K562 (cell line): Measurements from ENCODE around the gene ARSD.

ENCODE experiments used
- GTF2F1 ChIP-seq: IDR thresholded peaks from 2 replicates; pipeline ENCODE4 v1.6.1; 2011; ENCODE audit warnings: low read depth, low read length, improper control_type of control experiment
- IRF2 ChIP-seq: sonication (generic); formaldehyde crosslinking; IDR thresholded peaks from 2 replicates; pipeline ENCODE4 v1.8.1; 2022; ENCODE audit warnings: mild to moderate bottlenecking, missing genetic modification reagents
- NFYB ChIP-seq: IDR thresholded peaks from 2 replicates; pipeline ENCODE4 v1.6.1; 2011; ENCODE audit warnings: mild to moderate bottlenecking, moderate library complexity; ENCODE audit not compliant: insufficient read length; ENCODE audit errors: extremely low read depth
- POLR2A ChIP-seq: fragments of 450-650 bp; conservative IDR thresholded peaks from 2 replicates; pipeline ENCODE4 v1.6.1; 2016
- RNF2 ChIP-seq: sonication (generic); IDR thresholded peaks from 2 replicates; pipeline ENCODE4 v1.6.1; 2016
- TAF9B ChIP-seq: fragments of 450-650 bp; IDR thresholded peaks from 2 replicates; pipeline ENCODE4 v1.6.1; 2018; ENCODE audit warnings: mild to moderate bottlenecking; ENCODE audit not compliant: partially characterized antibody
- TFAM ChIP-seq: fragments of 250-450 bp; sonication (Bioruptor Pico); conservative IDR thresholded peaks from 2 replicates; pipeline ENCODE4 v1.5.0; 2021; ENCODE audit warnings: mild to moderate bottlenecking, moderate library complexity

- TF ChIP-seq TAF9B: no peak
- TF ChIP-seq POLR2A: no peak
- no peak for TF ChIP-seq RNF2
- TF ChIP-seq IRF2 (CRISPR knock-in tag): no peak
- TF ChIP-seq NFYB: no peak
- no peak for TF ChIP-seq TFAM (CRISPR knock-in tag)
- no peak for TF ChIP-seq GTF2F1
Measured at GRCh38 chrX:2903366-2903765, 25.8 kb downstream of the ARSD start.
